ENCODE results near the gene ARHGAP35. TPM values are rescaled to one million over a fixed set of nuclear protein-coding genes. Genes with fewer than 3 reads are reported as not detected.
"Not testable (repeated sequence)": the region's sequence is repeated elsewhere in the genome, so short reads cannot be mapped to it uniquely, and the experiment has no call there.

ARHGAP35 gene
- total and polyA plus RNA-seq, 4 donors, result 11.0 to 64.4 (median 38.1) TPM

- DNase-seq; H3K4me1 ChIP-seq (ENCODE audit: control insufficient read depth in 1 of 2, insufficient read depth in 2 of 2, low read length in 2 of 2); H3K4me3 ChIP-seq (ENCODE audit: low read length in 2 of 2); H3K36me3 ChIP-seq (ENCODE audit: control insufficient read depth in 1 of 2, insufficient read depth in 2 of 2, low read length in 1 of 2); ATAC-seq (ENCODE audit: low FRiP score); intact Hi-C loops (cut with DNase I); H3K9me3 ChIP-seq (ENCODE audit: control insufficient read depth, low read length); H3K27ac ChIP-seq (ENCODE audit: low read depth in 1 of 2, low read length in 2 of 2); H3K27me3 ChIP-seq (ENCODE audit: control insufficient read depth in 1 of 2, insufficient read depth in 2 of 2, low read length in 1 of 2): not testable (repeated sequence)
- 89 to 90% methylated on average over 5 of the region's 5 CpGs for WGBS, 2 donors
These were observed 10.4 kb downstream of the ARHGAP35 start for GRCh38 chr19:46871173-46871572.

- Histone ChIP-seq H3K4me1 (ENCODE audit: control insufficient read depth in 1 of 2, insufficient read depth in 2 of 2, low read length in 2 of 2) (no peaks in the 10 kb centered on the region), H3K9me3 (ENCODE audit: control insufficient read depth, low read length) (no peaks in the 10 kb centered on the region), H3K27ac (ENCODE audit: low read depth in 1 of 2, low read length in 2 of 2) (no peak overlapping the region), H3K4me3 (ENCODE audit: low read length in 2 of 2) (no peak overlapping the region), H3K27me3 (ENCODE audit: control insufficient read depth in 1 of 2, insufficient read depth in 2 of 2, low read length in 1 of 2) (no peaks in the 10 kb centered on the region), H3K36me3 (ENCODE audit: control insufficient read depth in 1 of 2, insufficient read depth in 2 of 2, low read length in 1 of 2) (no peaks in the 10 kb centered on the region)
- intact Hi-C loops (cut with DNase I), result no loop called here
- no peak for ATAC-seq (ENCODE audit: low FRiP score)
- DNase-seq, result no peak
- 72 to 73% methylated on average over 4 of the region's 4 CpGs for WGBS, 2 donors
These were observed 12.2 kb downstream of the ARHGAP35 start for GRCh38 chr19:46872967-46873366.

GRCh38 chr19:46875234-46875633, 14.4 kb downstream of the ARHGAP35 start:
- ATAC-seq (ENCODE audit: low FRiP score) (no peak), DNase-seq (no peak)
- Histone ChIP-seq H3K27me3 (ENCODE audit: control insufficient read depth in 1 of 2, insufficient read depth in 2 of 2, low read length in 1 of 2) (no peaks in the 10 kb centered on the region), H3K4me1 (ENCODE audit: control insufficient read depth in 1 of 2, insufficient read depth in 2 of 2, low read length in 2 of 2) (no peaks in the 10 kb centered on the region), H3K9me3 (ENCODE audit: control insufficient read depth, low read length) (no peaks in the 10 kb centered on the region), H3K27ac (ENCODE audit: low read depth in 1 of 2, low read length in 2 of 2) (no peak overlapping the region), H3K4me3 (ENCODE audit: low read length in 2 of 2) (no peak overlapping the region), H3K36me3 (ENCODE audit: control insufficient read depth in 1 of 2, insufficient read depth in 2 of 2, low read length in 1 of 2) (no peaks in the 10 kb centered on the region)
- WGBS, 2 donors, result 75 to 76% methylated on average over 4 of the region's 4 CpGs
- intact Hi-C loops (cut with DNase I), result no loop called here

GRCh38 chr19:46875657-46876056, 14.9 kb downstream of the ARHGAP35 start:
- no peak overlapping the region for H3K4me3 ChIP-seq (ENCODE audit: low read length in 2 of 2)
- H3K4me1 ChIP-seq (ENCODE audit: control insufficient read depth in 1 of 2, insufficient read depth in 2 of 2, low read length in 2 of 2), result no peaks in the 10 kb centered on the region
- intact Hi-C loops (cut with DNase I), result no loop called here
- H3K36me3 ChIP-seq (ENCODE audit: control insufficient read depth in 1 of 2, insufficient read depth in 2 of 2, low read length in 1 of 2), result no peaks in the 10 kb centered on the region
- no peak for ATAC-seq (ENCODE audit: low FRiP score)
- no peaks in the 10 kb centered on the region for H3K9me3 ChIP-seq (ENCODE audit: control insufficient read depth, low read length)
- no peak for DNase-seq
- H3K27me3 ChIP-seq (ENCODE audit: control insufficient read depth in 1 of 2, insufficient read depth in 2 of 2, low read length in 1 of 2), result no peaks in the 10 kb centered on the region
- 89 to 92% methylated on average over 6 of the region's 6 CpGs for WGBS, 2 donors
- H3K27ac ChIP-seq (ENCODE audit: low read depth in 1 of 2, low read length in 2 of 2), result no peak overlapping the region

- Histone ChIP-seq H3K4me3 (ENCODE audit: low read length in 2 of 2) (no peak overlapping the region), H3K9me3 (ENCODE audit: control insufficient read depth, low read length) (no peaks in the 10 kb centered on the region), H3K27me3 (ENCODE audit: control insufficient read depth in 1 of 2, insufficient read depth in 2 of 2, low read length in 1 of 2) (no peaks in the 10 kb centered on the region), H3K27ac (ENCODE audit: low read depth in 1 of 2, low read length in 2 of 2) (no peak overlapping the region), H3K4me1 (ENCODE audit: control insufficient read depth in 1 of 2, insufficient read depth in 2 of 2, low read length in 2 of 2) (no peaks in the 10 kb centered on the region), H3K36me3 (ENCODE audit: control insufficient read depth in 1 of 2, insufficient read depth in 2 of 2, low read length in 1 of 2) (no peaks in the 10 kb centered on the region)
- intact Hi-C loops (cut with DNase I), result no loop called here
- ATAC-seq (ENCODE audit: low FRiP score), result no peak
- 34 to 40% methylated on average over 9 of the region's 9 CpGs for WGBS, 2 donors
- no peak for DNase-seq
These were observed 18.0 kb downstream of the ARHGAP35 start for GRCh38 chr19:46878613-46879375.

- DNase-seq, result no peak
- H3K36me3 ChIP-seq (ENCODE audit: control insufficient read depth in 1 of 2, insufficient read depth in 2 of 2, low read length in 1 of 2), result no peaks in the 10 kb centered on the region
- H3K4me1 ChIP-seq (ENCODE audit: control insufficient read depth in 1 of 2, insufficient read depth in 2 of 2, low read length in 2 of 2), result no peaks in the 10 kb centered on the region
- no peak overlapping the region for H3K27ac ChIP-seq (ENCODE audit: low read depth in 1 of 2, low read length in 2 of 2)
- intact Hi-C loops (cut with DNase I), result no loop called here
- ATAC-seq (ENCODE audit: low FRiP score), result no peak
- 88 to 96% methylated on average over 1 of the region's 1 CpG for WGBS, 2 donors
- no peaks in the 10 kb centered on the region for H3K27me3 ChIP-seq (ENCODE audit: control insufficient read depth in 1 of 2, insufficient read depth in 2 of 2, low read length in 1 of 2)
- no peaks in the 10 kb centered on the region for H3K9me3 ChIP-seq (ENCODE audit: control insufficient read depth, low read length)
- no peak overlapping the region for H3K4me3 ChIP-seq (ENCODE audit: low read length in 2 of 2)
These were observed 19.6 kb downstream of the ARHGAP35 start for GRCh38 chr19:46880431-46880830.

- no peaks in the 10 kb centered on the region for H3K36me3 ChIP-seq (ENCODE audit: control insufficient read depth in 1 of 2, insufficient read depth in 2 of 2, low read length in 1 of 2)
- H3K27me3 ChIP-seq (ENCODE audit: control insufficient read depth in 1 of 2, insufficient read depth in 2 of 2, low read length in 1 of 2), result no peaks in the 10 kb centered on the region
- H3K9me3 ChIP-seq (ENCODE audit: control insufficient read depth, low read length), result no peaks in the 10 kb centered on the region
- ATAC-seq (ENCODE audit: low FRiP score) (no peak), DNase-seq (no peak)
- WGBS, 2 donors, result 97 to 98% methylated on average over 4 of the region's 4 CpGs
- no peaks in the 10 kb centered on the region for H3K4me1 ChIP-seq (ENCODE audit: control insufficient read depth in 1 of 2, insufficient read depth in 2 of 2, low read length in 2 of 2)
- H3K27ac ChIP-seq (ENCODE audit: low read depth in 1 of 2, low read length in 2 of 2), result no peak overlapping the region
- no peak overlapping the region for H3K4me3 ChIP-seq (ENCODE audit: low read length in 2 of 2)
- intact Hi-C loops (cut with DNase I), result no loop called here
These were observed 20.3 kb downstream of the ARHGAP35 start for GRCh38 chr19:46881092-46881491.

- Histone ChIP-seq H3K9me3 (ENCODE audit: control insufficient read depth, low read length) (no peaks in the 10 kb centered on the region), H3K27ac (ENCODE audit: low read depth in 1 of 2, low read length in 2 of 2) (no peak overlapping the region), H3K36me3 (ENCODE audit: control insufficient read depth in 1 of 2, insufficient read depth in 2 of 2, low read length in 1 of 2) (no peaks in the 10 kb centered on the region), H3K27me3 (ENCODE audit: control insufficient read depth in 1 of 2, insufficient read depth in 2 of 2, low read length in 1 of 2) (no peaks in the 10 kb centered on the region), H3K4me3 (ENCODE audit: low read length in 2 of 2) (no peak overlapping the region), H3K4me1 (ENCODE audit: control insufficient read depth in 1 of 2, insufficient read depth in 2 of 2, low read length in 2 of 2) (no peaks in the 10 kb centered on the region)
- intact Hi-C loops (cut with DNase I), result no loop called here
- 93 to 94% methylated on average over 4 of the region's 4 CpGs for WGBS, 2 donors
- no peak for DNase-seq
- ATAC-seq (ENCODE audit: low FRiP score), result no peak
These were observed 21.2 kb downstream of the ARHGAP35 start for GRCh38 chr19:46882034-46882433.

GRCh38 chr19:46882751-46883150, 22.0 kb downstream of the ARHGAP35 start:
- H3K27me3 ChIP-seq (ENCODE audit: control insufficient read depth in 1 of 2, insufficient read depth in 2 of 2, low read length in 1 of 2); H3K9me3 ChIP-seq (ENCODE audit: control insufficient read depth, low read length); H3K4me3 ChIP-seq (ENCODE audit: low read length in 2 of 2); intact Hi-C loops (cut with DNase I); H3K4me1 ChIP-seq (ENCODE audit: control insufficient read depth in 1 of 2, insufficient read depth in 2 of 2, low read length in 2 of 2); DNase-seq; ATAC-seq (ENCODE audit: low FRiP score); H3K36me3 ChIP-seq (ENCODE audit: control insufficient read depth in 1 of 2, insufficient read depth in 2 of 2, low read length in 1 of 2); H3K27ac ChIP-seq (ENCODE audit: low read depth in 1 of 2, low read length in 2 of 2): not testable (repeated sequence)
- WGBS, 2 donors, result 62 to 64% methylated on average over 4 of the region's 4 CpGs
